ENCODE data around the gene SEMA4D.
"Not testable (repeated sequence)": the region's sequence is repeated elsewhere in the genome, so short reads cannot be mapped to it uniquely, and the experiment has no call there.

Gene SEMA4D

DNA sequence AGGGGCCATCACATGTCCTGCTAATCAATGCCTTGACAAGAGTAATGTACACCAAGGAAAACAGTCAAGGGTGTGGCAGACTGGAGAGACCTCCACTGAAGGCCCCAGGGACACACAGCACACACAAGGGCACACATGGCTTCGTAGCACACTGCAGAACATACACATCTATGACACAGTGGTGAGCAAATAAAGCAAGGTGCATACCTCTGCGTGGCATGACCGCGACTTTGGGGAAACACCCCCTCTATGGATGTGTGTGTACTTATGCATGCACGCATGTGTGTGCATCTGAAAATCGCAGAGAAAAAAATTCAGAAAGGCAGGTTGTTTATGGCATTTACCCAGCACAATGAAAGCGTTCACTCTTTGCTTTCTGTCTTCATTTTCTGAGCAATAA is 20.5 kb downstream of the SEMA4D start:
- in situ Hi-C loops (cut with HindIII; ENCODE audit: low sequenced_read_pairs) = no loop called here
- no peak overlapping the region for H3K4me3 ChIP-seq (ENCODE audit: low read depth, low read length)
- no peak for TF ChIP-seq CTCF (IDR thresholded peaks at IDR 0.05; ENCODE audit: low read depth, low read length)
- no peak for DNase-seq (ENCODE audit: low read depth, low spot score)

- no peak overlapping the region for H3K4me3 ChIP-seq (ENCODE audit: low read depth, low read length)
These were observed 21.4 kb downstream of the SEMA4D start for GRCh38 chr9:89476546-89476945.

DNA sequence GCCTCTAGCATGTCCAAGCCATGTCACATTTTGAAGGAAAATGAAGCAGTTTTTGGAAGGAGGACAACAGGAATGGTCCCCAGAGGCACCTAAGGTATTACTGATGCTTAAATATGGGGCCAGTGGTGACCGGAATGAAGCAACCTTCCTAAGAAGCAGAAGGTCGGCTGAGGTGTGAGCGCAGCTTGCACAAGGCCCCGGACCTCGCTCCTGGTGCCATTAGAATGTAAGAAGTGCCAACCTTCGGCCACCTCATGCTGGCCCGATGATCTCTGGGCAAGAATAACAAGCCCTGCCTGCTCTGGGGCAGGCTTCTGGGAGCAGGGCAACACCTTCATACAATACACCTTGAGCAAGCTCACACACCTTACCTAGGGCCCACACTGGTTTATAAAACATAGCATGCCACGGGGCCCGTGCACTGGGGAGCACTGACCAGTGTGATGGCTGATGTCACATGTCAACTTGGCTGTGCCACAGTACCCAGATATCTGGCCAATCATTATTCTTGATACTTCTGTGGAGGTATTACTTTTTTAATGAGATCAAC is 21.9 kb downstream of the SEMA4D start:
- in situ Hi-C loops (cut with HindIII; ENCODE audit: low sequenced_read_pairs) = no loop called here
- no peak overlapping the region for H3K4me3 ChIP-seq (ENCODE audit: low read depth, low read length)
- TF ChIP-seq CTCF (IDR thresholded peaks at IDR 0.05; ENCODE audit: low read depth, low read length) = no peak
- DNase-seq (ENCODE audit: low read depth, low spot score) = no peak

More at GRCh38 chr9:89476546-89476945, 21.4 kb downstream of the SEMA4D start:
- no peak for TF ChIP-seq CTCF (IDR thresholded peaks at IDR 0.05; ENCODE audit: low read depth, low read length)
- in situ Hi-C loops (cut with HindIII; ENCODE audit: low sequenced_read_pairs) = no loop called here
- no peak for DNase-seq (ENCODE audit: low read depth, low spot score)

GRCh38 chr9:89474939-89475338 is 23.0 kb downstream of the SEMA4D start:
- in situ Hi-C loops (cut with HindIII; ENCODE audit: low sequenced_read_pairs) = no loop called here
- TF ChIP-seq CTCF (IDR thresholded peaks at IDR 0.05; ENCODE audit: low read depth, low read length) = no peak
- H3K4me3 ChIP-seq (ENCODE audit: low read depth, low read length) = no peak overlapping the region
- no peak for DNase-seq (ENCODE audit: low read depth, low spot score)

DNA sequence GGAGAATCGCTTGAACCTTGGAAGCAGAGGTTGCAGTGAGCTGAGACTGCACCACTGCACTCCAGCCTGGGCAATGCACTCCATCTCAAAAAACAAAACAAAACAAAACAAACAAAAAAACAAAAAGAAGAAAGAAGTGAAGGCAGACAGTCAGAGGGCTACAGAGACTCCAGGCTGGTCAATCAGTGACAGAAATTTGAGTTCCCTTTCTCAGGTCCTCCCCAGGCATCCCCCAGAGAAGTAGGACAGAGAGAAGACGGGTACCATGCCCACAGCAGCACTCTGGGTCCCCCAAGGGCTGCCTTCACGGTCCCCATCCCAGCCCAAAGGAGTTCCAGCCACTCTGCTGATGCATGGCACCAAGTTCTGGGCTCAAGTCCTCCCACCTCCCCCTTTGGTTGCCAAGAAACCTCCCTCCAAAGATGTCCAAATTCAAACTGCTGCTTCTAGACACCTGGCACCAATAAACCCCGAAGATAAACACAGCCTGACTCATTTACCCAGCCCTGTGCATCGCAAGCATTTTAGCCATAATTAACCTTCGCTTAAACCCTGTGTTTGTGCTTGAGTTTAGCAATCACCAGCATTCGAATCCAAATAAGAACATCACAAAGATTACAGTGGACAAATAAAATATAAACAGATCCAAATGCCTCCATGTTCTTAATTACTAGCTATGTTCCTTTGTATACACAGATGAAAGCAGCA is 24.0 kb downstream of the SEMA4D start:
- no peak for TF ChIP-seq CTCF (IDR thresholded peaks at IDR 0.05; ENCODE audit: low read depth, low read length)
- in situ Hi-C loops (cut with HindIII; ENCODE audit: low sequenced_read_pairs) = no loop called here
- peak; percentile 29 for DNase-seq (ENCODE audit: low read depth, low spot score)
- no peak overlapping the region for H3K4me3 ChIP-seq (ENCODE audit: low read depth, low read length)

GRCh38 chr9:89471796-89472320 is 26.1 kb downstream of the SEMA4D start:
- in situ Hi-C loops (cut with HindIII; ENCODE audit: low sequenced_read_pairs); DNase-seq (ENCODE audit: low read depth, low spot score); H3K4me3 ChIP-seq (ENCODE audit: low read depth, low read length): not testable (repeated sequence)

DNA sequence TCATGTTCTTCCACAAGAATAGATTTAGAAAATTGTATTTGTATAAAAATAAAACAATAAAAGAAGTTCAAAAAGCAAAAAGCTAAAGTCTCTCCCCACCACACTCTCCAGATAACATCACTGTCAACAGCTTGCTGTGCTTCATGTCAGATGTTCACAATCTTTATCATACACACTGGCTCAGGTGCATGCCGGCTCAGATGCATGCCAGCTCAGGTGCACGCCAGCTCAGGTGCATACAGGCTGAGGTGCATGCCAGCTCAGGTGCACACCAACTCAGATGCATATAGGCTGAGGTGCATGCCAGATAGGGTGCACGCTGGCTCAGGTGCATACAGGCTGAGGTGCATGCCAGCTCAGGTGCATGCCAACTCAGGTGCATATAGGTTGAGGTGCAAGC is 26.5 kb downstream of the SEMA4D start:
- TF ChIP-seq CTCF (IDR thresholded peaks at IDR 0.05; ENCODE audit: low read depth, low read length) = no peak
- H3K4me3 ChIP-seq (ENCODE audit: low read depth, low read length) = no peak overlapping the region
- no peak for DNase-seq (ENCODE audit: low read depth, low spot score)
- in situ Hi-C loops (cut with HindIII; ENCODE audit: low sequenced_read_pairs) = no loop called here

Measured in astrocyte of the spinal cord (primary cell).